Testis (tissue), 3 donors: ENCODE data around the gene WDR48. TPM values are rescaled to one million over a fixed set of nuclear protein-coding genes. Genes with fewer than 3 reads are reported as not detected.

Experiments used
- DNase-seq: peaks from one replicate; pipeline ENCODE4 v3.0.0-alpha.2; 2019
- H3K27ac ChIP-seq, 2 donors: fragments of 200-600 bp; sonication (generic); one replicate each; pipeline ENCODE4 v1.5.1; 2019
- H3K27me3 ChIP-seq: fragments of 200-600 bp; sonication (generic); one replicate; pipeline ENCODE4 v1.5.1; 2019
- H3K36me3 ChIP-seq: fragments of 200-600 bp; sonication (generic); one replicate; pipeline ENCODE4 v1.5.1; 2017; ENCODE audit warnings: low read depth; ENCODE audit errors: missing control alignments
- H3K4me1 ChIP-seq: fragments of 200-600 bp; sonication (generic); one replicate; pipeline ENCODE4 v1.5.1; 2019
- H3K4me3 ChIP-seq, 2 donors: fragments of 200-600 bp; sonication (generic); one replicate each; pipeline ENCODE4 v1.5.1; 2017 to 2019
- H3K9me3 ChIP-seq: fragments of 200-600 bp; sonication (generic); one replicate; pipeline ENCODE4 v1.5.1; 2017
- CTCF ChIP-seq, 3 experiments: fragments of 450-650 bp in 2 of 3; fragments of 200-600 bp in 1 of 3; sonication (generic) in 1 of 3; IDR thresholded peaks; one replicate each; pipeline ENCODE4 v1.5.1; 2016 to 2019; ENCODE audit warnings: antibody characterized with exemption in 3 of 3, mild to moderate bottlenecking in 2 of 3, moderate library complexity in 1 of 3
- POLR2A ChIP-seq: fragments of 450-650 bp; IDR thresholded peaks from one replicate; pipeline ENCODE4 v1.6.1; 2017; ENCODE audit warnings: antibody characterized with exemption, mild to moderate bottlenecking, moderate library complexity
- WGBS, 2 donors: methylation state at CpG; one replicate each; pipeline ENCODE4 v1.1.5; 2018; 5-methylcytosine and 5-hydroxymethylcytosine counted together
- intact Hi-C: fragments of 100-400 bp; cut with DNase I; formaldehyde crosslinking; loops from one replicate; pipeline ENCODE4 v1.15.1; 2023; ENCODE audit warnings: low total_unique reads
- polyA plus RNA-seq: library from polyadenylated mRNA; stranded (reverse); fragments of 350-450 nt; fragmentation: Illumina TruSeq; extraction: RNeasy Lipid Tissue Mini Kit (QIAGEN cat#74804); gene quantifications from one replicate; pipeline ENCODE4 v1.2.3, GENCODE V29; 2014; ENCODE audit warnings: low read depth, low replicate concordance; ENCODE audit not compliant: insufficient read depth
- total RNA-seq, 2 donors: library from RNA; depleted of rRNA; stranded (reverse); fragments of >200 nt; gene quantifications; one replicate each; pipeline ENCODE4 v1.2.3, GENCODE V29; 2016

WDR48 gene
- total and polyA plus RNA-seq, 3 donors from 2014 or later, result 67.8 to 130 (median 74.1) TPM

DNA sequence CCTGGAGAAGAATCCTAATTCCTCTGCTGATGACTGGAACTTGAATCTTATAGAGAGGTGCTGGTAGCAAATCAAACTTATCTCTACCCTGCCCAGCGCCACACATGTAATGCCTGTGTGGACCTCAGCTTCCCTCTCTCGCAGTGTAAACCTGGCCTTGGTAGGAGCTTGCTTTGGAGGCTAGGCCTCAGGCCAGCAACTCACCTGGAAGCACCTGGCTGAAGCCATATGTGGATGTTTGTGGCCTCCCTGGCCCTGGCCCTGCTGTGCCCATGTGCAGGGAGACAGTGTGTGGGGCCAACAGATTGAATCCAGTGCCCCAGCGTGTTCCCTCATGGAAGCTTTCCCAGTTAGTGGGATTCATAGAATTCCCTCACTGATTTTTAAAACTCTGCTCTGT, 64.1 kb downstream of the WDR48 start:
- no peak overlapping the region for H3K27ac ChIP-seq
- no peak for DNase-seq
- WGBS, 2 donors, result 92 to 94% methylated on average over 1 to 3 of the region's 3 CpGs
- no peaks in the 10 kb centered on the region for H3K9me3 ChIP-seq
- intact Hi-C loops, result no loop called here
- H3K27me3 ChIP-seq, result no peaks in the 10 kb centered on the region
- no peaks in the 10 kb centered on the region for H3K36me3 ChIP-seq
- no peak for TF ChIP-seq POLR2A
- TF ChIP-seq CTCF (IDR thresholded peaks at IDR 0.05), result no peak
- no peaks in the 10 kb centered on the region for H3K4me1 ChIP-seq
- H3K4me3 ChIP-seq, result no peak overlapping the region

GRCh38 chr3:39118079-39118478, 66.3 kb downstream of the WDR48 start:
- no peaks in the 10 kb centered on the region for H3K36me3 ChIP-seq
- no peak for DNase-seq
- no peaks in the 10 kb centered on the region for H3K4me1 ChIP-seq
- no peak overlapping the region for H3K27ac ChIP-seq
- no peak overlapping the region for H3K4me3 ChIP-seq
- WGBS, 2 donors, result 92 to 93% methylated on average over 3 of the region's 3 CpGs
- no peaks in the 10 kb centered on the region for H3K27me3 ChIP-seq
- no peak for TF ChIP-seq POLR2A
- TF ChIP-seq CTCF (IDR thresholded peaks at IDR 0.05), result no peak
- H3K9me3 ChIP-seq, result no peaks in the 10 kb centered on the region
- intact Hi-C loops, result no loop called here

GRCh38 chr3:39118931-39119660, 67.3 kb downstream of the WDR48 start:
- intact Hi-C loops, result no loop called here
- H3K36me3 ChIP-seq, result no peaks in the 10 kb centered on the region
- H3K9me3 ChIP-seq, result no peaks in the 10 kb centered on the region
- no peaks in the 10 kb centered on the region for H3K4me1 ChIP-seq
- H3K27me3 ChIP-seq, result no peaks in the 10 kb centered on the region
- no peak for DNase-seq
- H3K27ac ChIP-seq, result no peak overlapping the region
- TF ChIP-seq CTCF (IDR thresholded peaks at IDR 0.05) (no peak), POLR2A (no peak)
- 64 to 68% methylated on average over 5 of the region's 5 CpGs for WGBS, 2 donors
- no peak overlapping the region for H3K4me3 ChIP-seq

GRCh38 chr3:39121621-39122020, 69.8 kb downstream of the WDR48 start:
- intact Hi-C loops, result loop anchor here (10.0 kb wide), 1 partner anchor 73 kb away; the partner anchor contains the start of gene XIRP1
- TF ChIP-seq CTCF (IDR thresholded peaks at IDR 0.05) (no peak), POLR2A (no peak)
- H3K9me3 ChIP-seq, result no peaks in the 10 kb centered on the region
- WGBS, 2 donors, result 87 to 90% methylated on average over 2 of the region's 2 CpGs
- no peaks in the 10 kb centered on the region for H3K4me1 ChIP-seq
- no peak for DNase-seq
- H3K27ac ChIP-seq, result no peak overlapping the region
- H3K27me3 ChIP-seq, result no peaks in the 10 kb centered on the region
- H3K36me3 ChIP-seq, result no peaks in the 10 kb centered on the region
- H3K4me3 ChIP-seq, result no peak overlapping the region

- no peak overlapping the region for H3K27ac ChIP-seq
- no peaks in the 10 kb centered on the region for H3K4me1 ChIP-seq
- intact Hi-C loops, result loop anchor here (10.0 kb wide), 1 partner anchor 72 kb away; the partner anchor contains the start of gene XIRP1
- no peak overlapping the region for H3K4me3 ChIP-seq
- no peaks in the 10 kb centered on the region for H3K36me3 ChIP-seq
- no peaks in the 10 kb centered on the region for H3K9me3 ChIP-seq
- 86 to 89% methylated on average over 1 of the region's 1 CpG for WGBS, 2 donors
- DNase-seq, result no peak
- TF ChIP-seq POLR2A (no peak), CTCF (IDR thresholded peaks at IDR 0.05) (no peak)
- H3K27me3 ChIP-seq, result no peaks in the 10 kb centered on the region
These were observed 71.0 kb downstream of the WDR48 start for GRCh38 chr3:39122813-39123212.
